Measurements from ENCODE around the gene NTM. TPM values are rescaled to one million over a fixed set of nuclear protein-coding genes. Genes with fewer than 3 reads are reported as not detected.

NTM gene
- total RNA-seq, 2 experiments from 2014 or later = not detected

DNA sequence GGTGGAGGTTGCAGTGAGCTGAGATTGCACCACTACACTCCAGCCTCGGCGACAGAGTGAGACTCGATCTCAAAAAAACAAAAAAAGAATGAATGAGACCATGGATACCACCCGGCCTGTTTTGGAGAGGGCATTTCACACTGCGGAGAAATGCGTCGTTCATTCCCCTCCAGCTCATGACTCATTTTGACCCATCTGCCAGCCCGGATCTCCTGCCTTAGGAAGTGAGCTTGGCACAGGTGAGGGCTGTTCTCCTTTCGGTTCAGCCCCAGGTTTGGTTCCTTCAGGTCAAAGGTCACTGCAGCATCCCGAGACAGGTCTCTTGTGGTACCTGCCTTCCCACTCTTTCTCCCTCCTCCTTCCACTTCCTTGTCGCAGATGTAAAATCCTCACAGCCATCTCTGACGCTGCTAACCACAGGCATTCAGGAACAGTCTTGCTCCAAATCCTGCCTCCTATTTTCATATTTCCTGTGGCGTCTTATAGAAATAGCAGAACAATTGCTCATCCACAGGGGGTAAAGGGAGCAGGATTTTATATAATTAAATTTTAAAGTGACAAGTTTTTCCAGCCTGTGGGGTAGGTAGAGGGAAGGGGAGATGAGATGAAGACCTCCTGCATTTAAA, 517.9 kb downstream of the NTM start:
- POLR2A ChIA-PET = no interaction called here
- Mint-ChIP-seq H3K36me3 (ENCODE audit: low read depth) (no peaks in the 10 kb centered on the region), H3K4me1 (ENCODE audit: low read depth) (no peaks in the 10 kb centered on the region), H3K27me3 (peaks cover 2% of the 10 kb centered on the region), H3K4me3 (no peak overlapping the region), H3K9me3 (no peaks in the 10 kb centered on the region), H3K27ac (no peak overlapping the region)
- ATAC-seq = no peak
- intact Hi-C loops (cut with micrococcal nuclease) = no loop called here
- TF ChIP-seq CTCF (IDR thresholded peaks at IDR 0.05) = no peak
- no peak for DNase-seq
- CTCF ChIA-PET = no interaction called here

DNA sequence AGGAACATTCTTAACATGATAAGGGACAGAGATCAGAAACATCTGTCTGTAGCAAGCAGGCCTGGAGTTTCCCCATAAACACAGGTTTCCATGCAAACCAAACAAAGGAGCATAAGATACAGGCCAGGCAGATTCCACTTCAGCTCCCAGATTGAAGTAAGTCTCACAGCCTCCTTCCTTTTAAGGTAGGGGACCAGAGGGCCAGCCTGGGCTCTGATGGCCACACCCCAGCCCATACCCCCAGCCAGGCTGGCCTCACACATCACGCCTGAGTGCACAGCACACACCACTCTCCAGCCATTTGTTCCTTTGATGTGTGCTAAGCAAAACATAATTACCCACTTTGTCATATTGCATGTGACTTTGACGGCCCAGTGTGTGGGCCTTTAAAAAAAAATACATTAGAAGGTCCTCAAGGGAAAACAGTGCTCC, 518.7 kb downstream of the NTM start:
- H3K27me3 Mint-ChIP-seq = peaks cover 2% of the 10 kb centered on the region
- no peak for ATAC-seq
- CTCF ChIA-PET = no interaction called here

GRCh38 chr11:131889760-131890581, 519.6 kb downstream of the NTM start:
- CTCF ChIA-PET = interaction anchor here (1.0 kb wide), 1 partner anchor 22 kb away, joined by 4 read pairs; no protein-coding TSS in a partner anchor
- H3K4me1 Mint-ChIP-seq (ENCODE audit: low read depth) = no peaks in the 10 kb centered on the region

More for the DNA sequence above, 518.7 kb downstream of the NTM start:
- Mint-ChIP-seq H3K9me3 (no peaks in the 10 kb centered on the region), H3K36me3 (ENCODE audit: low read depth) (no peaks in the 10 kb centered on the region), H3K4me1 (ENCODE audit: low read depth) (no peaks in the 10 kb centered on the region), H3K4me3 (no peak overlapping the region), H3K27ac (no peak overlapping the region)
- intact Hi-C loops (cut with micrococcal nuclease) = no loop called here
- POLR2A ChIA-PET = no interaction called here
- TF ChIP-seq CTCF (IDR thresholded peaks at IDR 0.05) = no peak
- no peak for DNase-seq

DNA sequence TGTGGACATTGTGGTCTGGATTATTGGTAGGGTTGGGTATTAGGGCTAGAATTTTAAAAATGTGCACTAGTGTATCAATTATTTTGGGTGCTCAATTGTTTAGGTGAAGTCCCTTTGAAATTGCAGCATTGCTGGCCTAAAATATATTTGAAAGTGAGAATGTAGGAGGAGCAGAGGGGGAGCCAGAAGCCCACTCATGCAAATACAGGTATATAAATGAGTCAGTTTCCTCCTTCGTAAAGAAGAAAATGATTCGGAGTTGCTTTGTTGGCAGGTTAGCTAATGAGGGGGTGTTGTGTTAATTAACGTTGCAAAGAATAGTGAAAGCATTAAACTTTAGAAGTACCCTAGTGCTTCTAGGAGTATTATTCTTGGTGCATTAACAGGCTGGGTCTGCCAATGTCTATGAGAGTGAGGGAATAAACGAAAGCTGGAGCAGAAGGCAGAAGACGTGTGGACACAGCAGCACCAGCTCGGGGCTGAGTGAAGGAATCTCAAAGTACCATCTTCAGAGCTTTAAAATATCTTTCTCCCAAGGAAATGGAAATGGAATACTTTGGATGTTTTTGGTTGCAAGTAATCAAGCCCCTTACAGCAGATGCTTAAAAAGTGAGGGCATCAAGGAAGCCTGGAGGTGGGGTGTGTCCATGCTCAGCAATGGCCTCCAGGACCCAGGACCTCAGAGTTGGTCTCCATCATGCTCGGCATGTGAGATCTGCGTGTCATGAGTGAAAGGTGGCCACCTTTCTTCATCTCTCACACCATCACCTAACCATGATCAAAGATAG, 522.9 kb downstream of the NTM start:
- TF ChIP-seq CTCF (IDR thresholded peaks at IDR 0.05) = no peak
- no peaks in the 10 kb centered on the region for H3K4me1 Mint-ChIP-seq (ENCODE audit: low read depth)
- intact Hi-C loops (cut with micrococcal nuclease) = no loop called here
- DNase-seq = no peak
- no peak overlapping the region for H3K27ac Mint-ChIP-seq
- POLR2A ChIA-PET = no interaction called here
- H3K4me3 Mint-ChIP-seq = no peak overlapping the region
- ATAC-seq = no peak
- no peaks in the 10 kb centered on the region for H3K36me3 Mint-ChIP-seq (ENCODE audit: low read depth)
- no peaks in the 10 kb centered on the region for H3K9me3 Mint-ChIP-seq
- H3K27me3 Mint-ChIP-seq = peaks cover 2% of the 10 kb centered on the region
- CTCF ChIA-PET = no interaction called here

More at GRCh38 chr11:131889760-131890581, 519.6 kb downstream of the NTM start:
- no peak overlapping the region for H3K27ac Mint-ChIP-seq
- peaks cover 2% of the 10 kb centered on the region for H3K27me3 Mint-ChIP-seq
- TF ChIP-seq CTCF (IDR thresholded peaks at IDR 0.05) = no peak
- no peak for ATAC-seq
- POLR2A ChIA-PET = no interaction called here
- no peak overlapping the region for H3K4me3 Mint-ChIP-seq
- no peak for DNase-seq
- intact Hi-C loops (cut with micrococcal nuclease) = no loop called here
- H3K9me3 Mint-ChIP-seq = no peaks in the 10 kb centered on the region
- no peaks in the 10 kb centered on the region for H3K36me3 Mint-ChIP-seq (ENCODE audit: low read depth)
